HEK293 (cell line): Measurements from ENCODE around the gene PTK7.

Experiments
- CTCF ChIA-PET: fragments of 350-600 bp; formaldehyde crosslinking; extraction: SDS; loops from one replicate; lab custom pipeline; 2021; ENCODE audit warnings: antibody characterized with exemption; lab: Yijun Ruan, JAX
- POLR2A ChIA-PET: fragments of 300-600 bp; formaldehyde crosslinking; extraction: SDS; loops from one replicate; lab custom pipeline; 2020; ENCODE audit warnings: antibody characterized with exemption, inconsistent platforms; lab: Yijun Ruan, JAX
- H3K27ac ChIP-seq: fragments of 200-500 bp; sonication (Bioruptor generic); 2 replicates; pipeline ENCODE4 v1.5.1; 2014; ENCODE audit warnings: low read depth, low read length, control low read depth, inconsistent platforms; ENCODE audit errors: extremely low read depth
- H3K36me3 ChIP-seq, 2 experiments: fragments of 200-500 bp in 1 of 2; sonication (Bioruptor generic) in 1 of 2; 1 replicate in 1 of 2; 2 replicates in 1 of 2; pipeline ENCODE4 v1.5.1; 2014 to 2017; ENCODE audit warnings: inconsistent platforms in 2 of 2, low read length in 2 of 2; ENCODE audit not compliant: control insufficient read depth in 2 of 2, insufficient read depth in 1 of 2
- H3K4me1 ChIP-seq: fragments of 200-500 bp; sonication (Bioruptor generic); 2 replicates; pipeline ENCODE4 v1.5.1; 2014; ENCODE audit warnings: mild to moderate bottlenecking, low read length, inconsistent platforms; ENCODE audit not compliant: control insufficient read depth, insufficient read depth
- H3K4me3 ChIP-seq: 2 replicates; pipeline ENCODE4 v1.5.1; 2011; ENCODE audit warnings: low read depth, mild to moderate bottlenecking, control low read depth, low read length, moderate library complexity
- H3K9me3 ChIP-seq: fragments of 200-500 bp; sonication (Bioruptor generic); 2 replicates; pipeline ENCODE4 v1.5.1; 2014; ENCODE audit warnings: low read depth, low read length, inconsistent platforms; ENCODE audit not compliant: control insufficient read depth, insufficient read depth
- SCRT2 ChIP-seq: fragments of 450-650 bp; formaldehyde crosslinking; IDR thresholded peaks from 2 replicates; pipeline ENCODE4 v1.5.1; 2016; ENCODE audit warnings: missing biosample characterization, missing genetic modification characterization
- SP2 ChIP-seq: fragments of 450-650 bp; formaldehyde crosslinking; IDR thresholded peaks from 2 replicates; pipeline ENCODE4 v1.5.1; 2016; ENCODE audit warnings: missing biosample characterization, missing genetic modification characterization
- ZEB2 ChIP-seq: fragments of 450-650 bp; formaldehyde crosslinking; IDR thresholded peaks from 2 replicates; pipeline ENCODE4 v1.5.1; 2016; ENCODE audit warnings: missing biosample characterization, missing genetic modification characterization
- ZFP37 ChIP-seq: fragments of 450-650 bp; formaldehyde crosslinking; IDR thresholded peaks from 2 replicates; pipeline ENCODE4 v1.5.1; 2016; ENCODE audit warnings: missing biosample characterization, missing genetic modification characterization
- ZNF133 ChIP-seq: fragments of 450-650 bp; formaldehyde crosslinking; IDR thresholded peaks from 2 replicates; pipeline ENCODE4 v1.5.1; 2016; ENCODE audit warnings: missing biosample characterization, missing genetic modification characterization
- ZNF37A ChIP-seq: fragments of 450-650 bp; IDR thresholded peaks from 2 replicates; pipeline ENCODE4 v1.5.1; 2018; ENCODE audit warnings: missing biosample characterization, missing genetic modification characterization
- ZNF394 ChIP-seq: fragments of 450-650 bp; formaldehyde crosslinking; IDR thresholded peaks from 2 replicates; pipeline ENCODE4 v1.5.1; 2016; ENCODE audit warnings: missing biosample characterization, missing genetic modification characterization, mild to moderate bottlenecking, moderate library complexity, borderline replicate concordance
- ZNF48 ChIP-seq: fragments of 450-650 bp; formaldehyde crosslinking; IDR thresholded peaks from 2 replicates; pipeline ENCODE4 v1.5.1; 2016; ENCODE audit warnings: missing biosample characterization, missing genetic modification characterization
- ZNF521 ChIP-seq: fragments of 450-650 bp; formaldehyde crosslinking; IDR thresholded peaks from 2 replicates; pipeline ENCODE4 v1.5.1; 2017; ENCODE audit warnings: missing biosample characterization, mild to moderate bottlenecking, missing genetic modification characterization
- ZNF664 ChIP-seq: fragments of 450-650 bp; formaldehyde crosslinking; IDR thresholded peaks from 2 replicates; pipeline ENCODE4 v1.5.1; 2016; ENCODE audit warnings: missing biosample characterization, missing genetic modification characterization
- ZNF747 ChIP-seq: fragments of 450-650 bp; formaldehyde crosslinking; IDR thresholded peaks from 2 replicates; pipeline ENCODE4 v1.5.1; 2016; ENCODE audit warnings: missing biosample characterization, missing genetic modification characterization
- ZNF768 ChIP-seq: fragments of 450-650 bp; formaldehyde crosslinking; IDR thresholded peaks from 2 replicates; pipeline ENCODE4 v1.5.1; 2018; ENCODE audit warnings: missing biosample characterization, mild to moderate bottlenecking, missing genetic modification characterization
- ZNF777 ChIP-seq: fragments of 450-650 bp; formaldehyde crosslinking; IDR thresholded peaks from 2 replicates; pipeline ENCODE4 v1.5.1; 2017; ENCODE audit warnings: missing biosample characterization, missing genetic modification characterization, borderline replicate concordance
- ZNF792 ChIP-seq: fragments of 450-650 bp; formaldehyde crosslinking; IDR thresholded peaks from 2 replicates; pipeline ENCODE4 v1.5.1; 2016; ENCODE audit warnings: missing biosample characterization, missing genetic modification characterization
- ZNF837 ChIP-seq: fragments of 450-650 bp; formaldehyde crosslinking; IDR thresholded peaks from 2 replicates; pipeline ENCODE4 v1.5.1; 2016; ENCODE audit warnings: missing biosample characterization, missing genetic modification characterization
- TF ChIP-seq, protein P1 (sequence below): fragments of 450-650 bp; formaldehyde crosslinking; IDR thresholded peaks from 2 replicates; pipeline ENCODE4 v1.5.1; 2016; ENCODE audit warnings: missing biosample characterization, missing genetic modification characterization
- TF ChIP-seq, protein P2 (sequence below): fragments of 450-650 bp; formaldehyde crosslinking; optimal IDR thresholded peaks from 2 replicates; pipeline ENCODE3; 2016; ENCODE audit warnings: missing biosample characterization, mild to moderate bottlenecking, missing genetic modification characterization
- TF ChIP-seq, protein P3 (sequence below): fragments of 450-650 bp; formaldehyde crosslinking; IDR thresholded peaks from 2 replicates; pipeline ENCODE4 v1.5.1; 2016; ENCODE audit warnings: missing biosample characterization, missing genetic modification characterization
- TF ChIP-seq, protein P4 (sequence below): fragments of 450-650 bp; formaldehyde crosslinking; conservative IDR thresholded peaks from 2 replicates; pipeline ENCODE4 v1.5.1; 2016; ENCODE audit warnings: low read depth, missing biosample characterization, missing genetic modification characterization
- TF ChIP-seq, protein P5 (sequence below): fragments of 450-650 bp; formaldehyde crosslinking; IDR thresholded peaks from 2 replicates; pipeline ENCODE4 v1.5.1; 2016; ENCODE audit warnings: missing biosample characterization, missing genetic modification characterization

Gene PTK7

DNA sequence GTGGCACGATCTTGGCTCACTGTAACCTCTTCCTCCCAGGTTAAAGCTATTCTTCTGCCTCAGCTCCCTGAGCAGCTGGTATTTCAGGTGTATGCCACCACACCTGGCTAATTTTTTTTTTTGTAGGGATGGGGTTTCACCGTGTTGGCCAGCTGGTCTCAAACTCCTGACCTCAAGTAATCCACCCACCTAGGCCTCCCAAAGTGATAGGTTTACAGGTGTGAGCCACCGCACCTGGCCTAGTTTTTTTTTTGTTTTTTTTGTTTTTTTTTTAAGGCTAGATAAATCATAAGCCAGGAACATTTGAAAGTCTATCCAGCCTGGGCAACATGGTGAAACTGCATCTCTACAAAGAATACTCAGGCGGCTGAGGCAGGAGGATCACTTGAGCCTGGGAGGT is 43.8 kb upstream of the PTK7 start:
- H3K36me3 ChIP-seq = peaks cover 62 to 78% of the 10 kb centered on the region in 2 experiments
- H3K9me3 ChIP-seq = no peaks in the 10 kb centered on the region
- H3K27ac ChIP-seq = no peak overlapping the region
- POLR2A ChIA-PET = interaction anchor here (0.6 to 5.0 kb wide), 8 partner anchors 12 to 150 kb away, joined by 4 to 22 read pairs (median 8); partner anchors contain the start of genes CUL7, KLC4, KLHDC3 and MRPL2
- CTCF ChIA-PET = interaction anchor here (0.6 to 1.2 kb wide), 2 partner anchors 44 to 128 kb away, joined by 4 read pairs; partner anchors contain the start of gene PTK7
- peak; percentile 62 for TF ChIP-seq ZEB2 (tag by site-specific recombination)
- no peak for TF ChIP-seq ZNF837 (tag by site-specific recombination)
- no peak for TF ChIP-seq ZNF133 (tag by site-specific recombination)
- TF ChIP-seq, protein P1, sequence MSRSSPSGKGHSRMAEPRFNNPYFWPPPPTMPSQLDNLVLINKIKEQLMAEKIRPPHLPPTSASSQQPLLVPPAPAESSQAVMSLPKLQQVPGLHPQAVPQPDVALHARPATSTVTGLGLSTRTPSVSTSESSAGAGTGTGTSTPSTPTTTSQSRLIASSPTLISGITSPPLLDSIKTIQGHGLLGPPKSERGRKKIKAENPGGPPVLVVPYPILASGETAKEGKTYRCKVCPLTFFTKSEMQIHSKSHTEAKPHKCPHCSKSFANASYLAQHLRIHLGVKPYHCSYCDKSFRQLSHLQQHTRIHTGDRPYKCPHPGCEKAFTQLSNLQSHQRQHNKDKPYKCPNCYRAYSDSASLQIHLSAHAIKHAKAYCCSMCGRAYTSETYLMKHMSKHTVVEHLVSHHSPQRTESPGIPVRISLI (tag by site-specific recombination) = peak; percentile 57
- H3K4me3 ChIP-seq = no peak overlapping the region
- no peaks in the 10 kb centered on the region for H3K4me1 ChIP-seq

DNA sequence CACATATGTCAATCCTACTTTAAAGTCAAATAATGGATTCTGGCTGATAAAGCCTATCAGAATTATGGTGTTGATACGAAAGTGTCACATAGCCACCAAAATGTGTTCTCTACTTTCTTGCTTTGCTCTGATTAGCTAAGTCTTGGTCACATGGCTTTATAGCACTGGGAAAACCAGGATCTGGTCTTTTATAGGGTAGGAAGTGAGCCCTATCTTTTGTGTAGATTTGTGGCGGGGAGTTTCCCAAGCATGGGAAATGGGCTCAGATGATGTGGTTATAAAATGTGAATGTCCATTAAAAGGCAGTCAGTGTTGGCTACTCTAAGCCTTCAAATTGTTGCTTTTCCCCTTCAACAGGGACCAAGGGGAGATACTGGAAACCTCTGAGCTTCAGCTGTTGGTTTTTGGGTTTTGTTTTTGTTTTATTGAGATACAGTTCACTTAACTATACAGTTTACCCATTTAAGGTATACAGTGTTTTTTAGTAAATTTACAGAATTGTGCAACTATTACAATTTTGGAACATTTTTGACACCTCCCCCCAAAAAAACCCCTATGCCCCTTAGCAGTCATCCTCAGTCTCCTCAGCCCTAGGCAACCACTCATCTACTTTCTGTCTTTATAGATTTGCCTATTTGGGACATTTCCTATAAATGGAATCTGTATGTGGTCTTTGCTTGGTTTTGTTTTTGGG is 42.5 kb upstream of the PTK7 start:
- H3K36me3 ChIP-seq = peaks cover 56 to 78% of the 10 kb centered on the region in 2 experiments

DNA sequence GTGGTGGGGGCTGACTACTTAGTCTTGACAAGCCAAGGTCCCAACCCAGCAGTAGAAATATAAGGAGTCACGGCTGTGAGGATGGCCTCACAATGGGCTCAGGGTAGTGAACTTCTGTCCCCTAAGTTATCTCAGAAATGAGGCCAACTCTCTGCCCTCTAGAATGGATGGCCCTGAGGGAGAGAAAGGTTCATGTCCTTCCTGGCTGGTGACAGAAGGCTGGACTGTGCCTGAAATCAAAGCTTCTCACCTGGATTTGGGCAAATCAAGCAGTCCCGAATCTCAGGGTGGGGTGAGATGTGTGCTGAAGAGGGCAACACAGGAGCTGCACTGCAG is 42.0 kb upstream of the PTK7 start:
- ChIA-PET POLR2A (interaction anchor here (2.0 to 5.0 kb wide), 3 partner anchors 10 to 25 kb away, joined by 5 to 22 read pairs (median 13); partner anchors contain the start of genes KLC4, MRPL2 and RRP36), CTCF (interaction anchor here (1.5 kb wide), 1 partner anchor 110 kb away, joined by 7 read pairs; no protein-coding TSS in a partner anchor)
- H3K36me3 ChIP-seq = peaks cover 50 to 78% of the 10 kb centered on the region in 2 experiments
- TF ChIP-seq ZNF792 (tag by site-specific recombination) (no peak), ZNF394 (tag by site-specific recombination) (no peak), ZNF768 (tag by site-specific recombination) (no peak), SP2 (no peak), ZNF133 (tag by site-specific recombination) (no peak), ZNF777 (tag by site-specific recombination) (no peak), SCRT2 (tag by site-specific recombination) (no peak), ZNF48 (no peak), ZFP37 (tag by site-specific recombination) (no peak), ZNF37A (tag by site-specific recombination) (no peak), ZNF521 (tag by site-specific recombination) (no peak)
- TF ChIP-seq, protein P2, sequence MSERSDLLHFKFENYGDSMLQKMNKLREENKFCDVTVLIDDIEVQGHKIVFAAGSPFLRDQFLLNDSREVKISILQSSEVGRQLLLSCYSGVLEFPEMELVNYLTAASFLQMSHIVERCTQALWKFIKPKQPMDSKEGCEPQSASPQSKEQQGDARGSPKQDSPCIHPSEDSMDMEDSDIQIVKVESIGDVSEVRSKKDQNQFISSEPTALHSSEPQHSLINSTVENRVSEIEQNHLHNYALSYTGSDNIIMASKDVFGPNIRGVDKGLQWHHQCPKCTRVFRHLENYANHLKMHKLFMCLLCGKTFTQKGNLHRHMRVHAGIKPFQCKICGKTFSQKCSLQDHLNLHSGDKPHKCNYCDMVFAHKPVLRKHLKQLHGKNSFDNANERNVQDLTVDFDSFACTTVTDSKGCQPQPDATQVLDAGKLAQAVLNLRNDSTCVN (tag by site-specific recombination) = no peak
- TF ChIP-seq, protein P3, sequence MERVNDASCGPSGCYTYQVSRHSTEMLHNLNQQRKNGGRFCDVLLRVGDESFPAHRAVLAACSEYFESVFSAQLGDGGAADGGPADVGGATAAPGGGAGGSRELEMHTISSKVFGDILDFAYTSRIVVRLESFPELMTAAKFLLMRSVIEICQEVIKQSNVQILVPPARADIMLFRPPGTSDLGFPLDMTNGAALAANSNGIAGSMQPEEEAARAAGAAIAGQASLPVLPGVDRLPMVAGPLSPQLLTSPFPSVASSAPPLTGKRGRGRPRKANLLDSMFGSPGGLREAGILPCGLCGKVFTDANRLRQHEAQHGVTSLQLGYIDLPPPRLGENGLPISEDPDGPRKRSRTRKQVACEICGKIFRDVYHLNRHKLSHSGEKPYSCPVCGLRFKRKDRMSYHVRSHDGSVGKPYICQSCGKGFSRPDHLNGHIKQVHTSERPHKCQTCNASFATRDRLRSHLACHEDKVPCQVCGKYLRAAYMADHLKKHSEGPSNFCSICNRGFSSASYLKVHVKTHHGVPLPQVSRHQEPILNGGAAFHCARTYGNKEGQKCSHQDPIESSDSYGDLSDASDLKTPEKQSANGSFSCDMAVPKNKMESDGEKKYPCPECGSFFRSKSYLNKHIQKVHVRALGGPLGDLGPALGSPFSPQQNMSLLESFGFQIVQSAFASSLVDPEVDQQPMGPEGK (tag by site-specific recombination) = no peak
- TF ChIP-seq, protein P4, sequence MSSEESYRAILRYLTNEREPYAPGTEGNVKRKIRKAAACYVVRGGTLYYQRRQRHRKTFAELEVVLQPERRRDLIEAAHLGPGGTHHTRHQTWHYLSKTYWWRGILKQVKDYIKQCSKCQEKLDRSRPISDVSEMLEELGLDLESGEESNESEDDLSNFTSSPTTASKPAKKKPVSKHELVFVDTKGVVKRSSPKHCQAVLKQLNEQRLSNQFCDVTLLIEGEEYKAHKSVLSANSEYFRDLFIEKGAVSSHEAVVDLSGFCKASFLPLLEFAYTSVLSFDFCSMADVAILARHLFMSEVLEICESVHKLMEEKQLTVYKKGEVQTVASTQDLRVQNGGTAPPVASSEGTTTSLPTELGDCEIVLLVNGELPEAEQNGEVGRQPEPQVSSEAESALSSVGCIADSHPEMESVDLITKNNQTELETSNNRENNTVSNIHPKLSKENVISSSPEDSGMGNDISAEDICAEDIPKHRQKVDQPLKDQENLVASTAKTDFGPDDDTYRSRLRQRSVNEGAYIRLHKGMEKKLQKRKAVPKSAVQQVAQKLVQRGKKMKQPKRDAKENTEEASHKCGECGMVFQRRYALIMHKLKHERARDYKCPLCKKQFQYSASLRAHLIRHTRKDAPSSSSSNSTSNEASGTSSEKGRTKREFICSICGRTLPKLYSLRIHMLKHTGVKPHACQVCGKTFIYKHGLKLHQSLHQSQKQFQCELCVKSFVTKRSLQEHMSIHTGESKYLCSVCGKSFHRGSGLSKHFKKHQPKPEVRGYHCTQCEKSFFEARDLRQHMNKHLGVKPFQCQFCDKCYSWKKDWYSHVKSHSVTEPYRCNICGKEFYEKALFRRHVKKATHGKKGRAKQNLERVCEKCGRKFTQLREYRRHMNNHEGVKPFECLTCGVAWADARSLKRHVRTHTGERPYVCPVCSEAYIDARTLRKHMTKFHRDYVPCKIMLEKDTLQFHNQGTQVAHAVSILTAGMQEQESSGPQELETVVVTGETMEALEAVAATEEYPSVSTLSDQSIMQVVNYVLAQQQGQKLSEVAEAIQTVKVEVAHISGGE (tag by site-specific recombination) = no peak
- TF ChIP-seq, protein P5, sequence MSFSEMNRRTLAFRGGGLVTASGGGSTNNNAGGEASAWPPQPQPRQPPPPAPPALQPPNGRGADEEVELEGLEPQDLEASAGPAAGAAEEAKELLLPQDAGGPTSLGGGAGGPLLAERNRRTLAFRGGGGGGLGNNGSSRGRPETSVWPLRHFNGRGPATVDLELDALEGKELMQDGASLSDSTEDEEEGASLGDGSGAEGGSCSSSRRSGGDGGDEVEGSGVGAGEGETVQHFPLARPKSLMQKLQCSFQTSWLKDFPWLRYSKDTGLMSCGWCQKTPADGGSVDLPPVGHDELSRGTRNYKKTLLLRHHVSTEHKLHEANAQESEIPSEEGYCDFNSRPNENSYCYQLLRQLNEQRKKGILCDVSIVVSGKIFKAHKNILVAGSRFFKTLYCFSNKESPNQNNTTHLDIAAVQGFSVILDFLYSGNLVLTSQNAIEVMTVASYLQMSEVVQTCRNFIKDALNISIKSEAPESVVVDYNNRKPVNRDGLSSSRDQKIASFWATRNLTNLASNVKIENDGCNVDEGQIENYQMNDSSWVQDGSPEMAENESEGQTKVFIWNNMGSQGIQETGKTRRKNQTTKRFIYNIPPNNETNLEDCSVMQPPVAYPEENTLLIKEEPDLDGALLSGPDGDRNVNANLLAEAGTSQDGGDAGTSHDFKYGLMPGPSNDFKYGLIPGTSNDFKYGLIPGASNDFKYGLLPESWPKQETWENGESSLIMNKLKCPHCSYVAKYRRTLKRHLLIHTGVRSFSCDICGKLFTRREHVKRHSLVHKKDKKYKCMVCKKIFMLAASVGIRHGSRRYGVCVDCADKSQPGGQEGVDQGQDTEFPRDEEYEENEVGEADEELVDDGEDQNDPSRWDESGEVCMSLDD (tag by site-specific recombination) = no peak

More for the DNA sequence above, 42.5 kb upstream of the PTK7 start:
- H3K27ac ChIP-seq = no peak overlapping the region
- no peaks in the 10 kb centered on the region for H3K4me1 ChIP-seq
- no peak overlapping the region for H3K4me3 ChIP-seq
- no peaks in the 10 kb centered on the region for H3K9me3 ChIP-seq
- ChIA-PET CTCF (interaction anchor here (1.2 to 1.5 kb wide), 3 partner anchors 110 to 132 kb away, joined by 3 to 7 read pairs (median 4); no protein-coding TSS in a partner anchor), POLR2A (interaction anchor here (0.7 to 5.0 kb wide), 8 partner anchors 9 to 110 kb away, joined by 3 to 22 read pairs (median 8); partner anchors contain the start of genes CNPY3, CUL7, KLC4 and KLHDC3)
- TF ChIP-seq ZNF664 (peak; percentile 89), ZNF747 (tag by site-specific recombination) (no peak)
- TF ChIP-seq, all 188 proteins: peak for 1

More for the DNA sequence above, 42.0 kb upstream of the PTK7 start:
- Histone ChIP-seq H3K9me3 (no peaks in the 10 kb centered on the region), H3K4me3 (no peak overlapping the region), H3K4me1 (no peaks in the 10 kb centered on the region), H3K27ac (no peak overlapping the region)
